Non-pigmented ciliary epithelial cell (primary cell): ENCODE measurements around the gene POU4F1.

Experiments
- DNase-seq: peaks from one replicate; pipeline ENCODE4 v3.0.0-alpha.2; 2010; ENCODE audit warnings: low read depth

Gene POU4F1

GRCh38 chr13:78606471-78607408 is 3.4 kb upstream of the POU4F1 start:
- DNase-seq = no peak

GRCh38 chr13:78604782-78605611 is 1.6 kb upstream of the POU4F1 start:
- DNase-seq = no peak

GRCh38 chr13:78602561-78603239 is 652 bp downstream of the POU4F1 start:
- DNase-seq = no peak

- no peak for DNase-seq
Measured at GRCh38 chr13:78601874-78602560, 1.3 kb downstream of the POU4F1 start.

- DNase-seq = no peak
Measured at GRCh38 chr13:78601124-78601873, 2.1 kb downstream of the POU4F1 start.

- no peak for DNase-seq
Measured at GRCh38 chr13:78600280-78600883, 3.0 kb downstream of the POU4F1 start.

- no peak for DNase-seq
Measured at GRCh38 chr13:78599645-78600279, 3.6 kb downstream of the POU4F1 start.

- DNase-seq = no peak
Measured at GRCh38 chr13:78598966-78599644, 4.2 kb downstream of the POU4F1 start.

GRCh38 chr13:78598116-78598781 is 5.1 kb downstream of the POU4F1 start:
- DNase-seq = no peak

- no peak for DNase-seq
Measured at GRCh38 chr13:78597602-78597932, 5.8 kb downstream of the POU4F1 start.

- DNase-seq = no peak
Measured at GRCh38 chr13:78596736-78597601, 6.4 kb downstream of the POU4F1 start.

GRCh38 chr13:78596399-78596735 is 7.0 kb downstream of the POU4F1 start:
- no peak for DNase-seq

- no peak for DNase-seq
Measured at GRCh38 chr13:78595495-78596398, 7.6 kb downstream of the POU4F1 start.

- no peak for DNase-seq
Measured at GRCh38 chr13:78594456-78594975, 8.8 kb downstream of the POU4F1 start.

GRCh38 chr13:78593652-78594455 is 9.5 kb downstream of the POU4F1 start:
- DNase-seq = no peak

GRCh38 chr13:78593129-78593528 is 10.2 kb downstream of the POU4F1 start:
- DNase-seq = no peak
